Fibroblast of mammary gland (primary cell): ENCODE results near the gene PTPRN2.
"Not testable (repeated sequence)": the region's sequence is repeated elsewhere in the genome, so short reads cannot be mapped to it uniquely, and the experiment has no call there.

ENCODE experiments used
- DNase-seq: peaks from one replicate; pipeline ENCODE4 v3.0.0-alpha.2; 2010; ENCODE audit warnings: low read depth
- H3K4me3 ChIP-seq: 2 replicates; pipeline ENCODE4 v1.5.1; 2011; ENCODE audit warnings: low read depth, mild to moderate bottlenecking, low read length, moderate library complexity; ENCODE audit not compliant: control insufficient read depth
- TF ChIP-seq, protein P1 (sequence below): conservative IDR thresholded peaks from 2 replicates; pipeline ENCODE4 v1.5.1; 2011; ENCODE audit warnings: low read depth, low read length, inconsistent platforms; ENCODE audit not compliant: control insufficient read depth, insufficient read depth

PTPRN2 gene

DNA sequence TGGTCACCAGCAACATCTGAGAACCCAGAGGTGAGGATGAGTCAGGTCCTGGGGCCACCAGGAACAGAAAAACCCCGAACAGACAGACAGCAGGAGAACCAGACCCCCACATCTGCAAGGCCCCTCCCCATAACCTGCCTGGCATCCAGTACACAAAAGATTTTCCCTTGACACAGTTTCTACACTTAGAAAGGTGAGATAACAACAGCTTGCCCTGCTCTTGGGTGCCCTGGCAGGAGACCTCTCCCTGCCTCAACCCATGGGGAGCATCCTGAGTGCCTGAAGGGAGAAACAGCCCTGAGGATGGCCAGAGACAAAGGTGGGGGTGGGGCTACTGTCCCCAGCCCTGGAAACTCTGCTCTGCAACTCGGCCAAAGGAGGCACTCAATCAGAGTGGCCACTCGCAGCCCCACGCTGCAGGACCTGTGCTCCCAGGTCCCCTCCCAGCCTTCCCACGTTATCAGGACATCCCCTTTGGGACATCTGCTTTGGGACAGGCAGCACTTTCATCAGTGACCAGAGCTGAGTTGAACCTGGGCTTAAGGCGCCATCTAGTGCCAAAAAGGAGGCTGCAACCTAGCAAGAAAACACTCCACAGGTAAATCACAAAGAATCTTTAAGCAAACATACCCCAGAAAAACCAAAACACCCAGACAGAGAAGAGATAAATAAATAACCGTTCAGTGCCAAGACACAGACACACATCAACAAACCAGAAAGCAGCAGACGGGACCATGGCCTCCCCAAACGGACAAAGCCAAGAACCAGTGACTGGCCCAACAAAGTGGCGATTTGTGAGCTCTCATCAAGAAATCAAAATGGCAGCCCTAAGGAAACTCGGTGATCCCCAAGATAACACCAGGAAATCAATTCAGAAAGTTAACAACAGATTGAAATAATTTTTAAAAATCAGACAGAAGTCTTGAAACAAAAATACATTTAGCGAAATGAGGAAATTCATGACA, 233.7 kb downstream of the PTPRN2 start:
- DNase-seq = peak; percentile 7

DNA sequence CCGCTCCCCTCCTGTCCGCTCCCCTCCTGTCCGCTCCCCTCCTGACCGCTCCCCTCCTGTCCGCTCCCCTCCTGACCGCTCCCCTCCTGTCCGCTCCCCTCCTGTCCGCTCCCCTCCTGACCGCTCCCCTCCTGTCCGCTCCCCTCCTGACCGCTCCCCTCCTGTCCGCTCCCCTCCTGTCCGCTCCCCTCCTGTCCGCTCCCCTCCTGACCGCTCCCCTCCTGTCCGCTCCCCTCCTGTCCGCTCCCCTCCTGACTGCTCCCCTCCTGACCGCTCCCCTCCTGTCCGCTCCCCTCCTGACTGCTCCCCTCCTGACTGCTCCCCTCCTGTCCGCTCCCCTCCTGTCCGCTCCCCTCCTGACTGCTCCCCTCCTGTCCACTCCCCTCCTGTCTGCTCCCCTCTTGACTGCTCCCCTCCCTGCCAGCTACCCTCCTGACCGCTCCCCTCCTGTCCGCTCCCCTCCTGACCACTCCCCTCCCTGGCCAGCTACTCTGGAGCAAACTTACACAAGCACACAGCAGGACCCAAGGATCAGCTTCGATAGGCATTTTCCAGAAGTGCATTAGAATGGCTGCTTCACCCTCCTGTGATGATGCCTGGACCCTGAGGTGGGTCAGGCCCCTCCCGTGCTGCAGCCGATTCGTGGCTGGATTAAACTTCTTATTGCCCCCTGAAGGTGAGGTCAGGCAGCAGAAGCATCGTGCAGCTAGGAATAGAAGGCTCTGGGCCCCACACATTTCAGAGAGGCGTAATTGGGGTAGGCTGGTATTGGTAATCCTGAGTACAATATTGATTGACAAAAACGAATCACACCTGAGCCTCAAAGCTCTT, 235.5 kb downstream of the PTPRN2 start:
- DNase-seq, H3K4me3 ChIP-seq: not testable (repeated sequence)

More for the DNA sequence above, 233.7 kb downstream of the PTPRN2 start:
- no peak overlapping the region for H3K4me3 ChIP-seq
- TF ChIP-seq, protein P1, sequence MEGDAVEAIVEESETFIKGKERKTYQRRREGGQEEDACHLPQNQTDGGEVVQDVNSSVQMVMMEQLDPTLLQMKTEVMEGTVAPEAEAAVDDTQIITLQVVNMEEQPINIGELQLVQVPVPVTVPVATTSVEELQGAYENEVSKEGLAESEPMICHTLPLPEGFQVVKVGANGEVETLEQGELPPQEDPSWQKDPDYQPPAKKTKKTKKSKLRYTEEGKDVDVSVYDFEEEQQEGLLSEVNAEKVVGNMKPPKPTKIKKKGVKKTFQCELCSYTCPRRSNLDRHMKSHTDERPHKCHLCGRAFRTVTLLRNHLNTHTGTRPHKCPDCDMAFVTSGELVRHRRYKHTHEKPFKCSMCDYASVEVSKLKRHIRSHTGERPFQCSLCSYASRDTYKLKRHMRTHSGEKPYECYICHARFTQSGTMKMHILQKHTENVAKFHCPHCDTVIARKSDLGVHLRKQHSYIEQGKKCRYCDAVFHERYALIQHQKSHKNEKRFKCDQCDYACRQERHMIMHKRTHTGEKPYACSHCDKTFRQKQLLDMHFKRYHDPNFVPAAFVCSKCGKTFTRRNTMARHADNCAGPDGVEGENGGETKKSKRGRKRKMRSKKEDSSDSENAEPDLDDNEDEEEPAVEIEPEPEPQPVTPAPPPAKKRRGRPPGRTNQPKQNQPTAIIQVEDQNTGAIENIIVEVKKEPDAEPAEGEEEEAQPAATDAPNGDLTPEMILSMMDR = peak; percentile 15

DNA sequence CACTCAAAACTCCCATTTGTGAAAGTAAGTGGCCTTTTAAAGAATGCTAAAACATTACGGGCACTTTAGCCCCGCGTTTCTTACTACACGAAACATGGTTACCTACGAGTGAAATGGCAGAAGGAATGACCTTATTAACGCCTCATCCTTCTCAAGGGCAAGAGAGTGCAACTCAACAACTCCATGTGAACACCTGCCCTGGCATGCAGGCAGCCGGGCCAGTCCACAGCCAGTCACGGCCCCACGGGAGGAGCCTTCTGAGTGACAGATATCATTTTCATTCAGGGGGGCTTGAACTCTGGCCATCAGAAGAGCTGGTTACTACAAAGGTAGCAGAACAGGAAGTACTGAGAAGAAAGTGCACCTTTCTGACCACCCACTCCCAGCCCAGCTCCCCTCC, 236.1 kb downstream of the PTPRN2 start:
- TF ChIP-seq, protein P1 = no peak
- no peak overlapping the region for H3K4me3 ChIP-seq
- DNase-seq = no peak

DNA sequence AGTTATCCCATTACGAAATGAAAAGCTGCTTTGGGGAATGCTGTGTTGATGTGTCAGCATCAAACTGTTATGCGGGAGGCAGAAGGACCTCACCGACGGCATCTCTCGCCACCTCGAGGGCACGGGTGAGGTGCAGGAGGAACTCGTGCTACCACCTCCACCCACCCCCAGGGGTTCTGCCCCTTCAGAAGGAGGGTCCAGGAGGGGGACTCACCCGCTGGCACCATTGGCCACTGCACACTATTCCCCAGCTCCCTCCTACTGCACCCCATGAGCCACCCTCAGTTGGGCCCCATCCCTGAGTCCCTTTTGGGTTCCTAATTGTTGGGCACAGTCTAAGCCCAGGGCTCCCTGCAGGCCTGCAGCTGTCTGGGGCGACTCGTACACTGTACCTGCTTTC, 236.6 kb downstream of the PTPRN2 start:
- TF ChIP-seq, protein P1 = no peak
- no peak overlapping the region for H3K4me3 ChIP-seq
- DNase-seq = no peak

DNA sequence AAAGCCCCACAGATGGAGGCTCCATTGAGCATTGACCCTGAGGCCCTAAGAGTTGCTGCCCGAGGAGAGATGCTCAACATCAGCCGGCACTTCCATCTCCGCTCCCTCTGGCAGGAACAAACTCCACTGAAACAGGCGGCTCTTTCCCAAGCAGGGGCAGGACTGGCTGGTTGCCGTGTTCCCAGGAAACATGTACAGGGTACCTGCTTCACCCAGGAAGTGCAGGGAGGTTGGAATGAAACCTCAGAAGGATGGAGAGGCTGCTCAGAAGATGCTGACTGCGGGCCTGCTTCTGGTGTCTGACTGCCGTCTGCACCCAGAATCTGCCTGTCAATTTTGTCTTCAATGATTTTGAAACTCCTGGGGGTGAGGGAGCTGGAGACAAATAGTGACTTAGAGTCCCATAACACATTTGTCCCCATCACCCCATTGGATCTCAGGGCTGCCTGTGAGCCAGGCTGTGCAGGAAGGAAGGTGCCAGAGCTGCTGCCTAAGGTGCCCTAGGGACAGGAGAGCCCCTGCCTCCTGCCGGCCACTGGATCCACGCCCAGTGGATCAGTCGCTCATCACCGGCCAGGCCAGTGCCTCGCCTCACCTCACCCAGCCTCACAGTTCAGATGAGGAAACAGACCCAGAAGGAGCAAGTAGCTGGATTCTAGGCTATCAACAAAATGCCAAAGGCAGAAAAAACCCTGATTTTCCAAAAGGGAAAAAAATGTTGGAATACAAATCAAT, 237.3 kb downstream of the PTPRN2 start:
- no peak for DNase-seq
- no peak overlapping the region for H3K4me3 ChIP-seq
- TF ChIP-seq, protein P1 = no peak

DNA sequence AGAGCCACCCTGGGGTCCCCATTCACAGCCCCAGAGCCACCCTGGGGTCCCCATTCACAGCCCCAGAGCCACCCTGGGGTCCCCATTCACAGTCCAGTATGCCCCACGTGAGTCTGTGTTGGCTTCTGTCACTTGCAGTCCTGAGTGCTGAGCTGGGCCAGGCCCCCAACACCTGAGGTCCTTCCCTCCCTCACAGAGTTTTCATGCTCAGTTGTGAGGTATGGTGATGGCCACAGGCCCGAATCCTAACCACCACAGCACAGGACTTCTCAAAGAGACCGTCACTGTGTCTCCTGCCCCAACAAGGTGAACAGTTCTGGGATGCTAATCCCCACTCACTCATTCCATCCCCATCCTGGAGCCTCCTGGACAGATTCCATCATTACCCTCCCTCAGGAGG, 239.2 kb downstream of the PTPRN2 start:
- TF ChIP-seq, protein P1 = no peak
- no peak overlapping the region for H3K4me3 ChIP-seq
- no peak for DNase-seq

DNA sequence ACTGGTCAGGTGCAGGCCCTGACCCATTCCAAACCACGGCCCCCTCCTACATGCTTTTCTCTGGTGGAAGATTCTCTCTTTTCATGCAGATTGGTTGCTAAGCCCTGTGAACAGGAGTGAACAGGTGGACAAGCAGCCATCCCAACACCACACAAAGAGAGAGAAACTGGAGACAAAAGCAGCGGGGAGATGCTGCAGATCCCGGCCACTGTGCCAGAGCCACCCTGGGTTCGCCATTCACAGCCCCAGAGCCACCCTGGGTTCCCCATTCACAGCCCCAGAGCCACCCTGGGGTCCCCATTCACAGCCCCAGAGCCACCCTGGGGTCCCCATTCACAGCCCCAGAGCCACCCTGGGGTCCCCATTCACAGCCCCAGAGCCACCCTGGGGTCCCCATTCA, 239.6 kb downstream of the PTPRN2 start:
- DNase-seq, H3K4me3 ChIP-seq: not testable (repeated sequence)
